Endothelial cell of umbilical vein (primary cell): ENCODE measurements around the gene BRCA1.

Source experiments
- EZH2 ChIP-seq: IDR thresholded peaks from 2 replicates; pipeline ENCODE4 v1.6.1; 2012; ENCODE audit warnings: borderline replicate concordance, low read depth, mild to moderate bottlenecking, moderate library complexity, low read length, inconsistent platforms; ENCODE audit not compliant: severe bottlenecking
- MYC ChIP-seq: IDR thresholded peaks from one replicate; pipeline ENCODE4 v1.6.1; 2011; ENCODE audit warnings: mild to moderate bottlenecking, low read depth, low read length
- POLR2A ChIP-seq: IDR thresholded peaks from 2 replicates; pipeline ENCODE4 v1.6.1; 2012; ENCODE audit warnings: low read depth, mild to moderate bottlenecking, control low read depth, low read length
- POLR2AphosphoS5 ChIP-seq: IDR thresholded peaks from 2 replicates; pipeline ENCODE4 v1.6.1; 2012; ENCODE audit warnings: low read depth, mild to moderate bottlenecking, control low read depth, low read length, moderate library complexity; ENCODE audit not compliant: insufficient read depth
- TF ChIP-seq, protein P1 (sequence below), 2 donors: IDR thresholded peaks; 1 replicate in 1 of 2; 2 replicates in 1 of 2; pipeline ENCODE4 v1.5.1; 2011; ENCODE audit warnings: low read length in 2 of 2, mild to moderate bottlenecking in 2 of 2, moderate library complexity in 2 of 2, control low read depth in 1 of 2, inconsistent platforms in 1 of 2, low read depth in 1 of 2; ENCODE audit not compliant: insufficient read depth in 1 of 2; ENCODE audit errors: extremely low read depth in 1 of 2

DNA sequence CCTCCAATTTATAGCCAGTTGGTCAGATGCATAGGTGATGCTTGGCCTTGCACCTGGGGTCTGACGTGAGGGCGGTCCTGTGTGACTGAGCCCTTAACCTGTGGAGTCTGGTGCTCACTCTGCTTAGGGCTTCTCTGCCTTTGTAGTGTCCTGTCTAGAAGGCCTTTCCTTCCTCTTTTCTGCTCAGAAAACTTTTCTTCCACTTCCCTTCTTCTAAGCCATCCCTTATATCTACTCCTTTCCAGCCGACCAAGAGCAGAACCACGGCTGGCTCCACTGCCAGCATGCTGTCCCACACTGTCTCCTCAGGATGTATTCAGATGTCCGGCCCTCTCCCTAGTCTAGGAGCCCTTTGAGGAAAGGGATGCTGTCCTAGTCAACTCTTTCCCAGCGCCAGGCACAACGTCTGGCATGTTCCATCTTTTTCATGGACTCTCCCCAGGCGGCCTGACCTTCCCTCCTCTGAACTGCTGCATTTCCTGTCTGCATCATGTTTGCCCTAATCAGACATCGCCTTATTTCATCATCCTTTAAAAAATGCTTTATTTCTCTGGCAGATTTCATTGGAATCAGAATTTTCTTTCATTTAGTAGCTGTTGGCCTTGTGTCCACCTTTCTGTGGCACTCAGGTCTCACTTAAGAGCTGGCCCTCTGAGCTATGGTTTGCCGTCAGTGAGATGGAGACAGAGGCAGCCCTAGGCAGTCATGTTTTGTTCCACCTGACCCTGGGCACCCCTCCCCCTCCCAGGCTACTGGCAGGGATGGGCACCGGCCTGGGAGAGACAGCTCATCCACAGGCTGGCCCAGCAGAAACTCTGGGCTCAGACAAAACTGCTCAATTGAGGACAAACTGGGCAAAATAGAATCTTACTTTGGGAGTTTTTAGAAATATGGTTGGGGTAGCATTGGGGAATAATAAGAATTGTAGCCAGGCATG, 15.5 kb upstream of the BRCA1 start:
- TF ChIP-seq EZH2 (no peak), POLR2AphosphoS5 (no peak), POLR2A (no peak), MYC (no peak)
- TF ChIP-seq, protein P1, sequence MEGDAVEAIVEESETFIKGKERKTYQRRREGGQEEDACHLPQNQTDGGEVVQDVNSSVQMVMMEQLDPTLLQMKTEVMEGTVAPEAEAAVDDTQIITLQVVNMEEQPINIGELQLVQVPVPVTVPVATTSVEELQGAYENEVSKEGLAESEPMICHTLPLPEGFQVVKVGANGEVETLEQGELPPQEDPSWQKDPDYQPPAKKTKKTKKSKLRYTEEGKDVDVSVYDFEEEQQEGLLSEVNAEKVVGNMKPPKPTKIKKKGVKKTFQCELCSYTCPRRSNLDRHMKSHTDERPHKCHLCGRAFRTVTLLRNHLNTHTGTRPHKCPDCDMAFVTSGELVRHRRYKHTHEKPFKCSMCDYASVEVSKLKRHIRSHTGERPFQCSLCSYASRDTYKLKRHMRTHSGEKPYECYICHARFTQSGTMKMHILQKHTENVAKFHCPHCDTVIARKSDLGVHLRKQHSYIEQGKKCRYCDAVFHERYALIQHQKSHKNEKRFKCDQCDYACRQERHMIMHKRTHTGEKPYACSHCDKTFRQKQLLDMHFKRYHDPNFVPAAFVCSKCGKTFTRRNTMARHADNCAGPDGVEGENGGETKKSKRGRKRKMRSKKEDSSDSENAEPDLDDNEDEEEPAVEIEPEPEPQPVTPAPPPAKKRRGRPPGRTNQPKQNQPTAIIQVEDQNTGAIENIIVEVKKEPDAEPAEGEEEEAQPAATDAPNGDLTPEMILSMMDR (IDR thresholded peaks at IDR 0.05; ENCODE audit: extremely low read depth in 1 of 2, insufficient read depth in 1 of 2, low read depth in 1 of 2, low read length in 2 of 2), result no peak
